Gastrocnemius medialis (tissue), 4 donors: ENCODE data around the gene GTF3C1. TPM values are rescaled to one million over a fixed set of nuclear protein-coding genes. Genes with fewer than 3 reads are reported as not detected.

Experiments used
- ATAC-seq, 2 donors: fragments of 150-250 bp; one replicate each; pipeline ENCODE4 v1.9.1; 2016
- DNase-seq, 2 donors: peaks; one replicate each; pipeline ENCODE4 v3.0.0-alpha.2; 2019
- H3K27ac ChIP-seq, 4 donors: fragments of 200-600 bp; sonication (generic); 1 replicate in 1 of 4; 2 replicates in 3 of 4; pipeline ENCODE4 v1.5.1; 2016 to 2018; ENCODE audit warnings: mild to moderate bottlenecking in 2 of 4, moderate library complexity in 1 of 4
- H3K27me3 ChIP-seq, 3 donors: fragments of 200-600 bp; sonication (generic) in 2 of 3; 1 replicate in 1 of 3; 2 replicates in 2 of 3; pipeline versions ENCODE4 v1.5.1 to v1.6.0; 2016 to 2019; ENCODE audit warnings: mild to moderate bottlenecking in 1 of 3, moderate library complexity in 1 of 3
- H3K36me3 ChIP-seq, 2 donors: fragments of 200-600 bp; sonication (generic) in 1 of 2; one replicate each; pipeline ENCODE4 v1.5.1; 2017 to 2018
- H3K4me1 ChIP-seq, 2 donors: fragments of 200-600 bp; sonication (generic) in 1 of 2; one replicate each; pipeline ENCODE4 v1.5.1; 2016 to 2017; ENCODE audit warnings: mild to moderate bottlenecking in 2 of 2
- H3K4me3 ChIP-seq, 4 donors: fragments of 200-600 bp; sonication (generic) in 3 of 4; 1 replicate in 1 of 4; 2 replicates in 3 of 4; pipeline ENCODE4 v1.5.1; 2016 to 2019; ENCODE audit warnings: mild to moderate bottlenecking in 2 of 4
- H3K9me3 ChIP-seq, 3 donors: fragments of 200-600 bp; sonication (generic) in 2 of 3; 1 replicate in 1 of 3; 2 replicates in 2 of 3; pipeline ENCODE4 v1.5.1; 2016 to 2019
- CTCF ChIP-seq, 5 experiments: fragments of 450-650 bp in 3 of 5; fragments of 200-600 bp in 2 of 5; sonication (generic) in 2 of 5; IDR thresholded peaks in 4 of 5; conservative IDR thresholded peaks in 1 of 5; 1 replicate in 4 of 5; 2 replicates in 1 of 5; pipeline ENCODE4 v1.5.1; 2016 to 2019; ENCODE audit warnings: antibody characterized with exemption in 5 of 5, mild to moderate bottlenecking in 3 of 5, moderate library complexity in 3 of 5
- POLR2A ChIP-seq, 2 donors: fragments of 450-650 bp; IDR thresholded peaks; one replicate each; pipeline ENCODE4 v1.6.1; 2017; ENCODE audit warnings: antibody characterized with exemption in 2 of 2, mild to moderate bottlenecking in 2 of 2, moderate library complexity in 2 of 2
- in situ Hi-C, 4 donors: fragments of 200-750 bp; cut with MboI; loops; one replicate each; pipeline versions ENCODE4 v1.15.0 to v1.8.0; 2017; ENCODE audit warnings: low sequenced_read_pairs in 4 of 4
- intact Hi-C: fragments of 100-400 bp; cut with DNase I; formaldehyde crosslinking; loops from one replicate; pipeline ENCODE4 v1.15.1; 2023; ENCODE audit warnings: low total_unique reads
- total RNA-seq, 4 donors: library from RNA; depleted of rRNA; stranded (reverse); fragments of >200 nt; gene quantifications; one replicate each; pipeline versions ENCODE4 v1.1.0 to v1.2.3, GENCODE V29; 2016

Gene GTF3C1
- total RNA-seq, 4 donors from 2014 or later = 52.0 to 108 (median 67.8) TPM

GRCh38 chr16:27473101-27473900, 76.4 kb downstream of the GTF3C1 start:
- no peak overlapping the region for H3K4me3 ChIP-seq
- no peaks in the 10 kb centered on the region for H3K4me1 ChIP-seq
- in situ Hi-C loops (no loop called here), intact Hi-C loops (no loop called here)
- H3K27me3 ChIP-seq = no peaks in the 10 kb centered on the region
- ATAC-seq = no peak
- no peak overlapping the region for H3K27ac ChIP-seq
- no peak for DNase-seq
- peaks cover 0 to 96% of the 10 kb centered on the region in 2 donors for H3K36me3 ChIP-seq
- H3K9me3 ChIP-seq = no peaks in the 10 kb centered on the region
- no peak for TF ChIP-seq POLR2A (IDR thresholded peaks at IDR 0.05)
- no peak for TF ChIP-seq CTCF (IDR thresholded peaks at IDR 0.05 in 4 of 5, conservative IDR thresholded peaks at IDR 0.05 in 1 of 5)

GRCh38 chr16:27472091-27473020, 77.4 kb downstream of the GTF3C1 start:
- in situ Hi-C loops (no loop called here), intact Hi-C loops (no loop called here)
- peaks cover 0 to 96% of the 10 kb centered on the region in 2 donors for H3K36me3 ChIP-seq
- no peak overlapping the region for H3K4me3 ChIP-seq
- TF ChIP-seq CTCF (IDR thresholded peaks at IDR 0.05 in 4 of 5, conservative IDR thresholded peaks at IDR 0.05 in 1 of 5) (no peak), POLR2A (IDR thresholded peaks at IDR 0.05) (no peak)
- H3K27ac ChIP-seq = no peak overlapping the region
- no peaks in the 10 kb centered on the region for H3K4me1 ChIP-seq
- H3K9me3 ChIP-seq = no peaks in the 10 kb centered on the region
- DNase-seq (no peak), ATAC-seq (no peak)
- H3K27me3 ChIP-seq = no peaks in the 10 kb centered on the region

GRCh38 chr16:27471661-27472060, 78.1 kb downstream of the GTF3C1 start:
- ATAC-seq = no peak
- in situ Hi-C loops = no loop called here

More at GRCh38 chr16:27471661-27472060, 78.1 kb downstream of the GTF3C1 start:
- intact Hi-C loops = no loop called here
- TF ChIP-seq POLR2A (IDR thresholded peaks at IDR 0.05) = no peak
- no peak for TF ChIP-seq CTCF (IDR thresholded peaks at IDR 0.05 in 4 of 5, conservative IDR thresholded peaks at IDR 0.05 in 1 of 5)
- H3K9me3 ChIP-seq = no peaks in the 10 kb centered on the region
- H3K4me3 ChIP-seq = no peak overlapping the region
- H3K4me1 ChIP-seq = no peaks in the 10 kb centered on the region
- no peaks in the 10 kb centered on the region for H3K27me3 ChIP-seq
- H3K36me3 ChIP-seq = peaks cover 0 to 96% of the 10 kb centered on the region in 2 donors
- DNase-seq = no peak
- peak overlapping the region in 1 of 4 donors; percentile 48 for H3K27ac ChIP-seq
